Subcutaneous adipose tissue (tissue), 4 donors: Measurements from ENCODE around the gene SYT7. TPM values are rescaled to one million over a fixed set of nuclear protein-coding genes. Genes with fewer than 3 reads are reported as not detected.

Experiments used
- CTCF ChIP-seq: fragments of 450-650 bp; IDR thresholded peaks from one replicate; pipeline ENCODE4 v1.5.1; 2016; ENCODE audit warnings: low read depth, mild to moderate bottlenecking, control low read depth, antibody characterized with exemption, moderate library complexity
- total RNA-seq, 4 donors: library from RNA; depleted of rRNA; stranded (reverse); fragments of >200 nt; gene quantifications; one replicate each; pipeline ENCODE4 v1.1.0, GENCODE V29; 2016

SYT7 gene
- total RNA-seq, 4 donors from 2014 or later: 0.66 to 4.0 (median 1.4) TPM

GRCh38 chr11:61569018-61569417 is 11.9 kb downstream of the SYT7 start:
- no peak for TF ChIP-seq CTCF

GRCh38 chr11:61567286-61568061 is 13.4 kb downstream of the SYT7 start:
- TF ChIP-seq CTCF: no peak

GRCh38 chr11:61564936-61565696 is 15.8 kb downstream of the SYT7 start:
- no peak for TF ChIP-seq CTCF

- TF ChIP-seq CTCF: no peak
Measured at GRCh38 chr11:61560751-61561150, 20.1 kb downstream of the SYT7 start.

GRCh38 chr11:61556621-61557020 is 24.3 kb downstream of the SYT7 start:
- TF ChIP-seq CTCF: no peak

GRCh38 chr11:61555978-61556377 is 24.9 kb downstream of the SYT7 start:
- TF ChIP-seq CTCF: no peak
